HepG2 (cell line): ENCODE data around the gene PTH1R. TPM values are rescaled to one million over a fixed set of nuclear protein-coding genes. Genes with fewer than 3 reads are reported as not detected.

Source experiments
- ATAC-seq: fragments of 200-7000 bp; cut with Tn5 transposase; 3 replicates; pipeline ENCODE4 v1.9.1; 2020; ENCODE audit warnings: mild to moderate bottlenecking, moderate library complexity
- BruUV-seq: library from RNA; stranded (reverse); fragments of 400-500 nt; replicated peaks from 2 replicates; lab custom pipeline; 2021; lab: Mats Ljungman, UMichigan
- CTCF ChIA-PET: fragments of 300-600 bp; formaldehyde crosslinking; extraction: SDS; loops from one replicate; lab custom pipeline; 2021; ENCODE audit warnings: low total read pairs, inconsistent platforms, low intra/inter-chr PET ratio; lab: Yijun Ruan, JAX
- POLR2A ChIA-PET: fragments of 350-600 bp; sonication (Branson Sonifier 250); formaldehyde crosslinking; loops from one replicate; lab custom pipeline; 2020; ENCODE audit warnings: antibody characterized with exemption, inconsistent platforms; lab: Yijun Ruan, JAX
- DNase-seq: peaks from one replicate; pipeline ENCODE4 v3.0.0-alpha.2; 2015; ENCODE audit warnings: low spot score
- FAIRE-seq: peaks from 3 replicates; lab custom pipeline; 2011; peaks lifted over from hg19 to GRCh38; lab: Jason Lieb, UNC
- H2AFZ ChIP-seq: one replicate; pipeline ENCODE4 v1.6.1; 2011; ENCODE audit warnings: low read length, inconsistent platforms
- H3K27ac ChIP-seq: fragments of 300-600 bp; 3 replicates; pipeline ENCODE4 v1.8.0; 2011; ENCODE audit warnings: mixed run types, mild to moderate bottlenecking, mixed read lengths, low read length, inconsistent platforms; ENCODE audit not compliant: insufficient read depth; ENCODE audit errors: extremely low read length
- H3K27me3 ChIP-seq, 2 experiments: fragments of 200-600 bp in 1 of 2; 2 replicates in 1 of 2; 3 replicates in 1 of 2; pipeline versions ENCODE4 v1.6.0 to v1.8.0; 2011; ENCODE audit warnings: low read length in 2 of 2, mild to moderate bottlenecking in 2 of 2, moderate library complexity in 2 of 2, inconsistent platforms in 1 of 2; ENCODE audit not compliant: insufficient read depth in 2 of 2, control insufficient read depth in 1 of 2
- H3K36me3 ChIP-seq, 2 experiments: fragments of 200-600 bp in 1 of 2; replicated peaks in 1 of 2; 2 replicates in 1 of 2; 3 replicates in 1 of 2; pipeline versions ENCODE4 v1.5.1 to v1.8.0; 2011; ENCODE audit warnings: low read length in 2 of 2, inconsistent platforms in 1 of 2; ENCODE audit not compliant: insufficient read depth in 2 of 2, control insufficient read depth in 1 of 2
- H3K4me1 ChIP-seq: 2 replicates; pipeline ENCODE4 v1.5.1; 2012; ENCODE audit warnings: low read length, inconsistent platforms; ENCODE audit not compliant: insufficient read depth
- H3K4me2 ChIP-seq: 2 replicates; pipeline ENCODE4 v1.6.0; 2011; ENCODE audit warnings: low read depth, low read length, inconsistent platforms
- H3K4me3 ChIP-seq, 3 experiments: fragments of 200-600 bp in 1 of 3; sonication (generic), shearing (Covaris generic) in 1 of 3; replicated peaks in 1 of 3; 2 replicates each; pipeline ENCODE4 v1.5.1; 2011 to 2016; ENCODE audit warnings: low read length in 3 of 3, inconsistent platforms in 2 of 3, low read depth in 2 of 3, mild to moderate bottlenecking in 2 of 3, control low read depth in 1 of 3, mixed read lengths in 1 of 3; ENCODE audit not compliant: insufficient read depth in 1 of 3
- H3K79me2 ChIP-seq: one replicate; pipeline ENCODE4 v1.6.1; 2011; ENCODE audit warnings: low read length, inconsistent platforms; ENCODE audit not compliant: insufficient read depth
- H3K9ac ChIP-seq: 2 replicates; pipeline ENCODE4 v1.6.0; 2011; ENCODE audit warnings: mild to moderate bottlenecking, low read depth, low read length, inconsistent platforms; ENCODE audit not compliant: insufficient read depth
- H3K9me3 ChIP-seq: 2 replicates; pipeline ENCODE4 v1.5.1; 2012; ENCODE audit warnings: mild to moderate bottlenecking, low read length
- H4K20me1 ChIP-seq: 2 replicates; pipeline ENCODE4 v1.6.0; 2011; ENCODE audit warnings: inconsistent platforms, mild to moderate bottlenecking, low read length, moderate library complexity; ENCODE audit not compliant: insufficient read depth
- GATAD1 ChIP-seq: IDR thresholded peaks from 2 replicates; pipeline ENCODE4 v1.6.1; 2016; ENCODE audit warnings: missing genetic modification reagents, missing compliant biosample characterization
- MED8 ChIP-seq: sonication (generic); formaldehyde crosslinking; IDR thresholded peaks from 2 replicates; pipeline ENCODE4 v1.8.1; 2023; ENCODE audit warnings: mild to moderate bottlenecking, missing genetic modification reagents; ENCODE audit not compliant: insufficient replicate concordance
- NFE2L2 ChIP-seq: fragments of 150-350 bp; IDR thresholded peaks from 2 replicates; pipeline ENCODE4 v1.6.1; 2014; ENCODE audit warnings: low read length
- SIN3B ChIP-seq: fragments of 150-350 bp; IDR thresholded peaks from 2 replicates; pipeline ENCODE4 v1.6.1; 2014; ENCODE audit warnings: low read length
- TCF12 ChIP-seq, 2 experiments: fragments of 450-650 bp in 1 of 2; sonication (generic) in 1 of 2; formaldehyde crosslinking in 1 of 2; IDR thresholded peaks; 2 replicates each; pipeline versions ENCODE4 v1.6.1 to v1.8.0; 2017 to 2022; ENCODE audit warnings: antibody characterized with exemption in 1 of 2, mild to moderate bottlenecking in 1 of 2, missing genetic modification reagents in 1 of 2, moderate library complexity in 1 of 2
- TP53 ChIP-seq: sonication (generic); formaldehyde crosslinking; conservative IDR thresholded peaks from 2 replicates; pipeline ENCODE4 v1.4.0; 2020; ENCODE audit warnings: missing genetic modification reagents
- ZBTB1 ChIP-seq: sonication (generic); formaldehyde crosslinking; IDR thresholded peaks from 2 replicates; pipeline ENCODE4 v1.4.0; 2020; ENCODE audit warnings: missing genetic modification reagents, borderline replicate concordance
- ZMYM2 ChIP-seq: sonication (generic); formaldehyde crosslinking; IDR thresholded peaks from 2 replicates; pipeline ENCODE4 v1.8.0; 2022; ENCODE audit warnings: mild to moderate bottlenecking, missing genetic modification reagents
- ZNF350 ChIP-seq: sonication (generic); formaldehyde crosslinking; IDR thresholded peaks from 2 replicates; pipeline ENCODE4 v1.4.0; 2020; ENCODE audit warnings: mild to moderate bottlenecking, low read depth, missing genetic modification reagents, borderline replicate concordance
- ZNF605 ChIP-seq: sonication (generic); formaldehyde crosslinking; IDR thresholded peaks from 2 replicates; pipeline ENCODE4 v1.8.0; 2022; ENCODE audit warnings: mild to moderate bottlenecking, missing genetic modification reagents
- ZNF619 ChIP-seq: sonication (generic); formaldehyde crosslinking; IDR thresholded peaks from 2 replicates; pipeline ENCODE4 v1.4.0; 2020; ENCODE audit warnings: mild to moderate bottlenecking, missing genetic modification reagents
- ZNF749 ChIP-seq: sonication (generic); formaldehyde crosslinking; IDR thresholded peaks from 2 replicates; pipeline ENCODE4 v1.8.0; 2022; ENCODE audit warnings: mild to moderate bottlenecking, missing genetic modification reagents, moderate library complexity, borderline replicate concordance
- WGBS: methylation state at CpG from one replicate; pipeline ENCODE4 v1.1.6; 2017; ENCODE audit warnings: low lambda C conversion rate; 5-methylcytosine and 5-hydroxymethylcytosine counted together
- in situ Hi-C: cut with HindIII; loops from 2 replicates; pipeline ENCODE4 v1.10.0; 2017; ENCODE audit warnings: low pct_unique_long_range_greater_than_20kb; ENCODE audit not compliant: extremely low pct_ligation_motif_present
- intact Hi-C: fragments of 100-400 bp; cut with micrococcal nuclease; formaldehyde crosslinking; loops from one replicate; pipeline ENCODE4 v1.10.0; 2022; ENCODE audit not compliant: unreplicated experiment
- polyA plus RNA-seq, 8 experiments: library from polyadenylated mRNA; depleted of rRNA in 3 of 8; stranded (reverse) in 7 of 8; unstranded in 1 of 8; fragments of >200 nt; fragmentation: Illumina TruSeq in 4 of 8; extraction: Trizol in 4 of 8; gene quantifications; 2 replicates each; pipeline versions ENCODE4 v1.2.1 to v1.2.3, GENCODE V29; 2011 to 2016; ENCODE audit warnings: low read depth in 4 of 8, missing spikeins in 1 of 8, mixed read lengths in 1 of 8; ENCODE audit not compliant: insufficient read depth in 1 of 8
- total RNA-seq, 5 experiments: library from RNA; depleted of rRNA; stranded (reverse); fragments of >200 nt; fragmentation: Illumina TruSeq; extraction: Trizol; gene quantifications; 2 replicates each; pipeline ENCODE4 v1.2.3, GENCODE V29; 2016; ENCODE audit warnings: low read depth in 1 of 5
- TF ChIP-seq, protein P1 (sequence below): sonication (generic); formaldehyde crosslinking; IDR thresholded peaks from 2 replicates; pipeline ENCODE4 v1.4.0; 2020; ENCODE audit warnings: mild to moderate bottlenecking, missing genetic modification reagents
- TF ChIP-seq, protein P2 (sequence below): IDR thresholded peaks from 2 replicates; pipeline ENCODE4 v1.6.1; 2016; ENCODE audit warnings: mild to moderate bottlenecking
- TF ChIP-seq, protein P3 (sequence below): sonication (generic); formaldehyde crosslinking; IDR thresholded peaks from 2 replicates; pipeline ENCODE4 v1.4.0; 2020; ENCODE audit warnings: missing genetic modification reagents, mild to moderate bottlenecking, borderline replicate concordance
- TF ChIP-seq, protein P4 (sequence below): sonication (generic); formaldehyde crosslinking; IDR thresholded peaks from 2 replicates; pipeline ENCODE4 v1.4.0; 2020; ENCODE audit warnings: missing genetic modification reagents, borderline replicate concordance

Gene PTH1R
- total and polyA plus RNA-seq, 2 of the 13 experiments (the other 11 are each of a cell fraction or from before 2014, with no cell fraction given) = not detected

DNA sequence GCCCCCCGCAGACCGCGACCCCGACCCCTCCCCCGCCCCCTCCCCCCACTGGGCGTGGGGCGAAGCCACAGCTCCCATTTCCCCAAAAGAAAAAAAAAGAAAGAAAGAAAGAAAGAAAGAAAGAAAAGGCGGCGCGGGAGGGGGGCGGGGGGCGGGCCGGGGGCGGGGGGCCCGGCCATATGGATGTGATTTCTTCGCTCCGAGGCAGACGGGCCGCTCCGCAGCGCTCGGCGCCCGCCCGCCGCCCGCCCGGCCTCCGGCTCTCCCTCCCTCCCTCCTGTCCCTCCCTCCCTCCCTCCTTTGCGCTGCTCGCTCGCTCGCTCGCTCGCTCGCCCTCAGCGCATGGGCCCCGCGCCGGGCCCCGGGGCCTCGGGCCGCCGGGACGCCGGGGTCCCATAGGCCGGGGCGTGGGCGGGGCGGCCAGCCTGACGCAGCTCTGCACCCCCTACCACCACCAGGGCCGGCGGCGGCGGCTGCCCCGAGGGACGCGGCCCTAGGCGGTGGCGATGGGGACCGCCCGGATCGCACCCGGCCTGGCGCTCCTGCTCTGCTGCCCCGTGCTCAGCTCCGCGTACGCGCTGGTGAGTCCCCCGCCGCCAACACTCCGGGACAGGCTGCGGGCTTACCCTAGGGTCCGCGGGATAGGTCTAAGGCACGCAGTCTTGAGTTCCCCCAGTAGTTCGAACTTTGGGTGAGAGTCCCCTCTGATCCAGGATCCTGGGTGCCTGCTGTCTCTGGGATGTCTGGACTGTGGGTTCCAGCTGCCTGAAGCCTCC, 5.7 kb downstream of the PTH1R start:
- FAIRE-seq (no peak), ATAC-seq (peak; percentile 40), DNase-seq (no peak)
- ChIA-PET CTCF (no interaction called here), POLR2A (no interaction called here)
- in situ Hi-C loops = no loop called here
- Histone ChIP-seq H3K36me3 (no peaks in the 10 kb centered on the region), H3K4me2 (peak overlapping the region; percentile 53), H4K20me1 (peaks cover 9% of the 10 kb centered on the region; the same call in 1 of the 2 replicates), H3K4me1 (peaks cover 21% of the 10 kb centered on the region), H3K9me3 (no peaks in the 10 kb centered on the region), H3K79me2 (no peaks in the 10 kb centered on the region), H2AFZ (no peak overlapping the region), H3K27me3 (peaks cover 22 to 72% of the 10 kb centered on the region in 2 experiments), H3K27ac (no peak overlapping the region), H3K9ac (no peak overlapping the region), H3K4me3 (peak overlapping the region in 1 of 3 experiments; percentile 66; a peak in 2 of 6 replicates)
- intact Hi-C loops = no loop called here
- WGBS = 5% methylated on average over 25 of the region's 78 CpGs
- no TSS peak for BruUV-seq
- TF ChIP-seq SIN3B (no peak), ZBTB1 (CRISPR knock-in tag) (no peak), ZNF605 (CRISPR knock-in tag) (no peak), ZNF619 (CRISPR knock-in tag) (no peak), GATAD1 (CRISPR knock-in tag) (no peak), TCF12 (IDR thresholded peaks at IDR 0.05) (no peak), TCF12 (CRISPR knock-in tag; IDR thresholded peaks at IDR 0.05) (no peak), ZMYM2 (CRISPR knock-in tag) (no peak), NFE2L2 (no peak), MED8 (no peak), ZNF749 (CRISPR knock-in tag) (no peak), TP53 (CRISPR knock-in tag) (no peak), ZNF350 (no peak)
- TF ChIP-seq, protein P1, sequence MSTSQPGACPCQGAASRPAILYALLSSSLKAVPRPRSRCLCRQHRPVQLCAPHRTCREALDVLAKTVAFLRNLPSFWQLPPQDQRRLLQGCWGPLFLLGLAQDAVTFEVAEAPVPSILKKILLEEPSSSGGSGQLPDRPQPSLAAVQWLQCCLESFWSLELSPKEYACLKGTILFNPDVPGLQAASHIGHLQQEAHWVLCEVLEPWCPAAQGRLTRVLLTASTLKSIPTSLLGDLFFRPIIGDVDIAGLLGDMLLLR = no peak
- TF ChIP-seq, protein P2, sequence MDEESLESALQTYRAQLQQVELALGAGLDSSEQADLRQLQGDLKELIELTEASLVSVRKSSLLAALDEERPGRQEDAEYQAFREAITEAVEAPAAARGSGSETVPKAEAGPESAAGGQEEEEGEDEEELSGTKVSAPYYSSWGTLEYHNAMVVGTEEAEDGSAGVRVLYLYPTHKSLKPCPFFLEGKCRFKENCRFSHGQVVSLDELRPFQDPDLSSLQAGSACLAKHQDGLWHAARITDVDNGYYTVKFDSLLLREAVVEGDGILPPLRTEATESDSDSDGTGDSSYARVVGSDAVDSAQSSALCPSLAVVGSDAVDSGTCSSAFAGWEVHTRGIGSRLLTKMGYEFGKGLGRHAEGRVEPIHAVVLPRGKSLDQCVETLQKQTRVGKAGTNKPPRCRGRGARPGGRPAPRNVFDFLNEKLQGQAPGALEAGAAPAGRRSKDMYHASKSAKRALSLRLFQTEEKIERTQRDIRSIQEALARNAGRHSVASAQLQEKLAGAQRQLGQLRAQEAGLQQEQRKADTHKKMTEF (CRISPR knock-in tag) = no peak
- TF ChIP-seq, protein P3, sequence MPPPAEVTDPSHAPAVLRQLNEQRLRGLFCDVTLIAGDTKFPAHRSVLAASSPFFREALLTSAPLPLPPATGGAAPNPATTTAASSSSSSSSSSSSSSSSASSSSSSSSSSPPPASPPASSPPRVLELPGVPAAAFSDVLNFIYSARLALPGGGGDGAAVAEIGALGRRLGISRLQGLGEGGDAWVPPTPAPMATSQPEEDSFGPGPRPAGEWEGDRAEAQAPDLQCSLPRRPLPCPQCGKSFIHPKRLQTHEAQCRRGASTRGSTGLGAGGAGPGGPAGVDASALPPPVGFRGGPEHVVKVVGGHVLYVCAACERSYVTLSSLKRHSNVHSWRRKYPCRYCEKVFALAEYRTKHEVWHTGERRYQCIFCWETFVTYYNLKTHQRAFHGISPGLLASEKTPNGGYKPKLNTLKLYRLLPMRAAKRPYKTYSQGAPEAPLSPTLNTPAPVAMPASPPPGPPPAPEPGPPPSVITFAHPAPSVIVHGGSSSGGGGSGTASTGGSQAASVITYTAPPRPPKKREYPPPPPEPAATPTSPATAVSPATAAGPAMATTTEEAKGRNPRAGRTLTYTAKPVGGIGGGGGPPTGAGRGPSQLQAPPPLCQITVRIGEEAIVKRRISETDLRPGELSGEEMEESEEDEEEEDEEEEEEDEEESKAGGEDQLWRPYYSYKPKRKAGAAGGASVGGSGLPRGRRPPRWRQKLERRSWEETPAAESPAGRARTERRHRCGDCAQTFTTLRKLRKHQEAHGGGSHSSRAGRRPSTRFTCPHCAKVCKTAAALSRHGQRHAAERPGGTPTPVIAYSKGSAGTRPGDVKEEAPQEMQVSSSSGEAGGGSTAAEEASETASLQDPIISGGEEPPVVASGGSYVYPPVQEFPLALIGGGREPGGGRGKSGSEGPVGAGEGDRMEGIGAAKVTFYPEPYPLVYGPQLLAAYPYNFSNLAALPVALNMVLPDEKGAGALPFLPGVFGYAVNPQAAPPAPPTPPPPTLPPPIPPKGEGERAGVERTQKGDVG = no peak
- TF ChIP-seq, protein P4, sequence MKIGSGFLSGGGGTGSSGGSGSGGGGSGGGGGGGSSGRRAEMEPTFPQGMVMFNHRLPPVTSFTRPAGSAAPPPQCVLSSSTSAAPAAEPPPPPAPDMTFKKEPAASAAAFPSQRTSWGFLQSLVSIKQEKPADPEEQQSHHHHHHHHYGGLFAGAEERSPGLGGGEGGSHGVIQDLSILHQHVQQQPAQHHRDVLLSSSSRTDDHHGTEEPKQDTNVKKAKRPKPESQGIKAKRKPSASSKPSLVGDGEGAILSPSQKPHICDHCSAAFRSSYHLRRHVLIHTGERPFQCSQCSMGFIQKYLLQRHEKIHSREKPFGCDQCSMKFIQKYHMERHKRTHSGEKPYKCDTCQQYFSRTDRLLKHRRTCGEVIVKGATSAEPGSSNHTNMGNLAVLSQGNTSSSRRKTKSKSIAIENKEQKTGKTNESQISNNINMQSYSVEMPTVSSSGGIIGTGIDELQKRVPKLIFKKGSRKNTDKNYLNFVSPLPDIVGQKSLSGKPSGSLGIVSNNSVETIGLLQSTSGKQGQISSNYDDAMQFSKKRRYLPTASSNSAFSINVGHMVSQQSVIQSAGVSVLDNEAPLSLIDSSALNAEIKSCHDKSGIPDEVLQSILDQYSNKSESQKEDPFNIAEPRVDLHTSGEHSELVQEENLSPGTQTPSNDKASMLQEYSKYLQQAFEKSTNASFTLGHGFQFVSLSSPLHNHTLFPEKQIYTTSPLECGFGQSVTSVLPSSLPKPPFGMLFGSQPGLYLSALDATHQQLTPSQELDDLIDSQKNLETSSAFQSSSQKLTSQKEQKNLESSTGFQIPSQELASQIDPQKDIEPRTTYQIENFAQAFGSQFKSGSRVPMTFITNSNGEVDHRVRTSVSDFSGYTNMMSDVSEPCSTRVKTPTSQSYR = no peak
